ENCODE measurements around the gene ZNF302.
"Not testable (repeated sequence)": the region's sequence is repeated elsewhere in the genome, so short reads cannot be mapped to it uniquely, and the experiment has no call there.

ZNF302 gene

GRCh38 chr19:34677386-34678084 lies at the start of gene ZNF302:
TSS of gene ZNF302 (plus strand) at chr19:34677678. CDS start at chr19:34678805, 1,127 bp downstream.
- peak; percentile 52 for DNase-seq (ENCODE audit: low spot score)

- DNase-seq (ENCODE audit: low spot score) = no peak
Observed at GRCh38 chr19:34633802-34634201, 43.7 kb upstream of the ZNF302 start.

GRCh38 chr19:34639491-34640085 lies 37.9 kb upstream of the ZNF302 start:
- peak; percentile 30 for DNase-seq (ENCODE audit: low spot score)

- DNase-seq (ENCODE audit: low spot score) = no peak
Observed at GRCh38 chr19:34642241-34642640, 35.2 kb upstream of the ZNF302 start.

GRCh38 chr19:34644991-34645461 lies 32.5 kb upstream of the ZNF302 start:
- no peak for DNase-seq (ENCODE audit: low spot score)

- no peak for DNase-seq (ENCODE audit: low spot score)
Observed at GRCh38 chr19:34645551-34645950, 31.9 kb upstream of the ZNF302 start.

GRCh38 chr19:34649886-34650543 lies 27.5 kb upstream of the ZNF302 start:
- DNase-seq (ENCODE audit: low spot score) = no peak

GRCh38 chr19:34651747-34652146 lies 25.7 kb upstream of the ZNF302 start:
- no peak for DNase-seq (ENCODE audit: low spot score)

- no peak for DNase-seq (ENCODE audit: low spot score)
Observed at GRCh38 chr19:34654796-34655195, 22.7 kb upstream of the ZNF302 start.

GRCh38 chr19:34655651-34656050 lies 21.8 kb upstream of the ZNF302 start:
- no peak for DNase-seq (ENCODE audit: low spot score)

GRCh38 chr19:34661357-34661756 lies 16.1 kb upstream of the ZNF302 start:
- no peak for DNase-seq (ENCODE audit: low spot score)

GRCh38 chr19:34662919-34663318 lies 14.6 kb upstream of the ZNF302 start:
- no peak for DNase-seq (ENCODE audit: low spot score)

GRCh38 chr19:34664168-34664567 lies 13.3 kb upstream of the ZNF302 start:
- DNase-seq (ENCODE audit: low spot score) = no peak

GRCh38 chr19:34664870-34665269 lies 12.6 kb upstream of the ZNF302 start:
- DNase-seq (ENCODE audit: low spot score) = no peak

GRCh38 chr19:34665275-34665674 lies 12.2 kb upstream of the ZNF302 start:
- DNase-seq (ENCODE audit: low spot score) = not testable (repeated sequence)

GRCh38 chr19:34666200-34666957 lies 11.1 kb upstream of the ZNF302 start:
- no peak for DNase-seq (ENCODE audit: low spot score)

- DNase-seq (ENCODE audit: low spot score) = no peak
Observed at GRCh38 chr19:34666958-34667265, 10.6 kb upstream of the ZNF302 start.

GRCh38 chr19:34667349-34668076 lies 10.0 kb upstream of the ZNF302 start:
- DNase-seq (ENCODE audit: low spot score) = no peak

- not testable (repeated sequence) for DNase-seq (ENCODE audit: low spot score)
Observed at GRCh38 chr19:34668077-34668689, 9.3 kb upstream of the ZNF302 start.

GRCh38 chr19:34668690-34669089 lies 8.8 kb upstream of the ZNF302 start:
- DNase-seq (ENCODE audit: low spot score) = not testable (repeated sequence)

GRCh38 chr19:34669305-34669704 lies 8.2 kb upstream of the ZNF302 start:
- DNase-seq (ENCODE audit: low spot score) = no peak
